Measurements from ENCODE around the gene HADHA.
A peak's percentile ranks its signal among the peaks of the same experiment; 100 is the strongest.

The HADHA gene

GRCh38 chr2:26244309-26245230 lies at the start of gene HADHA, which contains the start of gene HADHB:
HADHA (minus strand) TSS chr2:26244632; CDS start chr2:26244596, 36 bp downstream.
HADHB (plus strand) TSS chr2:26244939; CDS start chr2:26254255, 9,316 bp downstream.
- peak; percentile 92 for DNase-seq (ENCODE audit: low read depth)
- peak; percentile 49 for TF ChIP-seq CTCF (conservative IDR thresholded peaks at IDR 0.05; ENCODE audit: low read depth, low read length)
- H3K4me3 ChIP-seq (ENCODE audit: low read depth, low read length), result peak within 1 kb of the TSS; percentile 98

- H3K4me3 ChIP-seq (ENCODE audit: low read depth, low read length), result no peak overlapping the region
- DNase-seq (ENCODE audit: low read depth), result peak; percentile 59
- no peak for TF ChIP-seq CTCF (conservative IDR thresholded peaks at IDR 0.05; ENCODE audit: low read depth, low read length)
Observed at GRCh38 chr2:26292646-26293045, 48.2 kb upstream of the HADHA start.

- TF ChIP-seq CTCF (conservative IDR thresholded peaks at IDR 0.05; ENCODE audit: low read depth, low read length), result no peak
- no peak overlapping the region for H3K4me3 ChIP-seq (ENCODE audit: low read depth, low read length)
- no peak for DNase-seq (ENCODE audit: low read depth)
Observed at GRCh38 chr2:26290001-26290400, 45.6 kb upstream of the HADHA start.

- no peak for TF ChIP-seq CTCF (conservative IDR thresholded peaks at IDR 0.05; ENCODE audit: low read depth, low read length)
- H3K4me3 ChIP-seq (ENCODE audit: low read depth, low read length), result no peak overlapping the region
- DNase-seq (ENCODE audit: low read depth), result no peak
Observed at GRCh38 chr2:26285931-26286330, 41.5 kb upstream of the HADHA start.

GRCh38 chr2:26284132-26284531 lies 39.7 kb upstream of the HADHA start:
- H3K4me3 ChIP-seq (ENCODE audit: low read depth, low read length), result no peak overlapping the region

GRCh38 chr2:26283606-26284005 lies 39.2 kb upstream of the HADHA start:
- DNase-seq (ENCODE audit: low read depth), result no peak
- no peak overlapping the region for H3K4me3 ChIP-seq (ENCODE audit: low read depth, low read length)
- no peak for TF ChIP-seq CTCF (conservative IDR thresholded peaks at IDR 0.05; ENCODE audit: low read depth, low read length)

More at GRCh38 chr2:26284132-26284531, 39.7 kb upstream of the HADHA start:
- DNase-seq (ENCODE audit: low read depth), result peak; percentile 61
- TF ChIP-seq CTCF (conservative IDR thresholded peaks at IDR 0.05; ENCODE audit: low read depth, low read length), result no peak

All from choroid plexus epithelial cell (primary cell).